Tibial nerve (tissue), 3 donors: ENCODE results near the gene CCDC14.
"Not testable (repeated sequence)": the region's sequence is repeated elsewhere in the genome, so short reads cannot be mapped to it uniquely, and the experiment has no call there.

ENCODE experiments used
- CTCF ChIP-seq, 5 experiments: fragments of 200-600 bp in 3 of 5; fragments of 450-650 bp in 2 of 5; sonication (generic) in 3 of 5; IDR thresholded peaks; one replicate each; pipeline ENCODE4 v1.5.1; 2016 to 2019; ENCODE audit warnings: antibody characterized with exemption in 5 of 5, mild to moderate bottlenecking in 3 of 5, moderate library complexity in 2 of 5
- POLR2A ChIP-seq, 2 donors: fragments of 450-650 bp; IDR thresholded peaks; one replicate each; pipeline ENCODE4 v1.6.1; 2017; ENCODE audit warnings: antibody characterized with exemption in 2 of 2, mild to moderate bottlenecking in 2 of 2, moderate library complexity in 2 of 2

- TF ChIP-seq CTCF, POLR2A (IDR thresholded peaks at IDR 0.05): not testable (repeated sequence)
Observed at GRCh38 chr3:123975030-123975429, 14.0 kb upstream of the CCDC14 start.
